NCI-H345 treated with DMSO at 0.1 percent for 48 hours (cell line): ENCODE measurements around the gene HMGCL.
A peak's percentile ranks its signal among the peaks of the same experiment; 100 is the strongest.
"Not testable (repeated sequence)": the region's sequence is repeated elsewhere in the genome, so short reads cannot be mapped to it uniquely, and the experiment has no call there.

Experiments
- DNase-seq: peaks from one replicate; lab custom pipeline; 2025; ENCODE audit not compliant: unreplicated experiment; lab: John Stamatoyannopoulos, UW

HMGCL gene

GRCh38 chr1:23827717-23828116 is 2.5 kb upstream of the HMGCL start:
- DNase-seq, result no peak

GRCh38 chr1:23826590-23826989 is 1.4 kb upstream of the HMGCL start:
- not testable (repeated sequence) for DNase-seq

- no peak for DNase-seq
Measured at GRCh38 chr1:23825762-23826522, 713 bp upstream of the HMGCL start.

- no peak for DNase-seq
Measured at GRCh38 chr1:23824711-23825075, 536 bp downstream of the HMGCL start.

- no peak for DNase-seq
Measured at GRCh38 chr1:23823767-23824166, 1.5 kb downstream of the HMGCL start.

- no peak for DNase-seq
Measured at GRCh38 chr1:23817633-23818032, 7.6 kb downstream of the HMGCL start.

- DNase-seq, result no peak
Measured at GRCh38 chr1:23816906-23817305, 8.3 kb downstream of the HMGCL start.

GRCh38 chr1:23816361-23816760 is 8.9 kb downstream of the HMGCL start:
- DNase-seq, result no peak

GRCh38 chr1:23814016-23814415 is 11.2 kb downstream of the HMGCL start:
- no peak for DNase-seq

- no peak for DNase-seq
Measured at GRCh38 chr1:23810818-23811540, 14.2 kb downstream of the HMGCL start.

GRCh38 chr1:23809751-23810171 is 15.5 kb downstream of the HMGCL start:
- DNase-seq, result peak; percentile 25

GRCh38 chr1:23807453-23807852 is 17.8 kb downstream of the HMGCL start:
- no peak for DNase-seq

- no peak for DNase-seq
Measured at GRCh38 chr1:23806280-23806679, 18.9 kb downstream of the HMGCL start.

GRCh38 chr1:23805025-23805424 is 20.2 kb downstream of the HMGCL start:
- DNase-seq, result no peak

GRCh38 chr1:23804183-23804835 is 20.9 kb downstream of the HMGCL start:
- DNase-seq, result no peak

GRCh38 chr1:23803674-23804073 is 21.6 kb downstream of the HMGCL start:
- DNase-seq, result no peak

- not testable (repeated sequence) for DNase-seq
Measured at GRCh38 chr1:23802809-23803342, 22.4 kb downstream of the HMGCL start.

- DNase-seq, result no peak
Measured at GRCh38 chr1:23801876-23802275, 23.4 kb downstream of the HMGCL start.

GRCh38 chr1:23801338-23801748 is 23.9 kb downstream of the HMGCL start:
- no peak for DNase-seq

- peak; percentile 82 for DNase-seq
Measured at GRCh38 chr1:23800400-23801337, 24.6 kb downstream of the HMGCL start, which contains the start of gene GALE. Gene GALE (minus strand): TSS chr1:23800754. CDS start chr1:23799007, 1,747 bp downstream.
